ENCODE data around the gene ID1. TPM values are rescaled to one million over a fixed set of nuclear protein-coding genes. Genes with fewer than 3 reads are reported as not detected.

Gene ID1
- total and polyA plus RNA-seq, 2 experiments from 2014 or later: 221 to 479 TPM

- TF ChIP-seq ETS1 (IDR thresholded peaks at IDR 0.05) (no peak), EZH2phosphoT487 (IDR thresholded peaks at IDR 0.05; ENCODE audit: unreplicated experiment) (no peak), ZNF462 (CRISPR knock-in tag; IDR thresholded peaks at IDR 0.05) (no peak)
- H3K9me2 ChIP-seq (ENCODE audit: insufficient read depth): no peaks in the 10 kb centered on the region
- Mint-ChIP-seq H3K4me1 (peaks cover 44% of the 10 kb centered on the region), H3K9me3 (peaks cover 2% of the 10 kb centered on the region; the same call in 1 of the 3 replicates), H3K36me3 (ENCODE audit: low read depth) (peaks cover 13% of the 10 kb centered on the region), H3K27ac (no peak overlapping the region), H3K4me3 (peak overlapping the region; percentile 89), H3K27me3 (ENCODE audit: insufficient read depth, low read depth, poor library complexity) (peaks cover 72% of the 10 kb centered on the region)
- H3K79me2 ChIP-seq (replicated peaks; ENCODE audit: insufficient read depth): peaks cover 19% of the 10 kb centered on the region
- DNase-seq (ENCODE audit: low spot score) (no peak), ATAC-seq (no peak)
- H3K4me2 ChIP-seq: peak overlapping the region; percentile 76
- H2AFZ ChIP-seq: no peak overlapping the region
- peaks cover 52% of the 10 kb centered on the region for H3K4me1 ChIP-seq (ENCODE audit: insufficient read depth)
- H3F3A ChIP-seq (replicated peaks; ENCODE audit: low read depth): peaks cover 38% of the 10 kb centered on the region
- H3K27me3 ChIP-seq (ENCODE audit: insufficient read depth): no peaks in the 10 kb centered on the region
- no peaks in the 10 kb centered on the region for H3K36me3 ChIP-seq (ENCODE audit: insufficient read depth)
- H3K4me3 ChIP-seq: peak overlapping the region; percentile 61
- H3K27ac ChIP-seq (ENCODE audit: low read depth): peak overlapping the region; percentile 92
- H4K20me1 ChIP-seq (replicated peaks; ENCODE audit: insufficient read depth): no peaks in the 10 kb centered on the region
Observed at GRCh38 chr20:31607640-31608250, 2.7 kb downstream of the ID1 start.
